T-helper 2 cell treated with Interferon-gamma antibody and Interleukin-4, amounts not matched to agents 5 μg/mL and 100 μg/mL, for 36 hours (primary cell): ENCODE results near the gene DENND1B.

ENCODE experiments used
- DNase-seq: peaks from one replicate; pipeline ENCODE4 v3.0.0; 2021; ENCODE audit warnings: low spot score
- H3K27ac Mint-ChIP-seq: one replicate; pipeline ENCODE4 v1.8.0; 2021; ENCODE audit warnings: mild to moderate bottlenecking, mixed read lengths
- H3K27me3 Mint-ChIP-seq: one replicate; pipeline ENCODE4 v1.8.0; 2021; ENCODE audit warnings: low read depth, mixed read lengths
- H3K36me3 Mint-ChIP-seq: one replicate; pipeline ENCODE4 v1.8.0; 2021; ENCODE audit warnings: low read depth, mixed read lengths
- H3K4me1 Mint-ChIP-seq: one replicate; pipeline ENCODE4 v1.8.0; 2021; ENCODE audit warnings: low read depth, mixed read lengths
- H3K4me3 Mint-ChIP-seq: one replicate; pipeline ENCODE4 v1.8.0; 2022; ENCODE audit warnings: mild to moderate bottlenecking, moderate library complexity, mixed read lengths
- H3K9me3 Mint-ChIP-seq: one replicate; pipeline ENCODE4 v1.8.0; 2021; ENCODE audit warnings: mixed read lengths

DENND1B gene

GRCh38 chr1:197472141-197472540, 303.1 kb downstream of the DENND1B start:
- Mint-ChIP-seq H3K27ac (no peak overlapping the region), H3K27me3 (peaks cover 11% of the 10 kb centered on the region), H3K9me3 (no peaks in the 10 kb centered on the region), H3K4me3 (no peak overlapping the region), H3K4me1 (peaks cover 3% of the 10 kb centered on the region), H3K36me3 (no peaks in the 10 kb centered on the region)
- no peak for DNase-seq

DNA sequence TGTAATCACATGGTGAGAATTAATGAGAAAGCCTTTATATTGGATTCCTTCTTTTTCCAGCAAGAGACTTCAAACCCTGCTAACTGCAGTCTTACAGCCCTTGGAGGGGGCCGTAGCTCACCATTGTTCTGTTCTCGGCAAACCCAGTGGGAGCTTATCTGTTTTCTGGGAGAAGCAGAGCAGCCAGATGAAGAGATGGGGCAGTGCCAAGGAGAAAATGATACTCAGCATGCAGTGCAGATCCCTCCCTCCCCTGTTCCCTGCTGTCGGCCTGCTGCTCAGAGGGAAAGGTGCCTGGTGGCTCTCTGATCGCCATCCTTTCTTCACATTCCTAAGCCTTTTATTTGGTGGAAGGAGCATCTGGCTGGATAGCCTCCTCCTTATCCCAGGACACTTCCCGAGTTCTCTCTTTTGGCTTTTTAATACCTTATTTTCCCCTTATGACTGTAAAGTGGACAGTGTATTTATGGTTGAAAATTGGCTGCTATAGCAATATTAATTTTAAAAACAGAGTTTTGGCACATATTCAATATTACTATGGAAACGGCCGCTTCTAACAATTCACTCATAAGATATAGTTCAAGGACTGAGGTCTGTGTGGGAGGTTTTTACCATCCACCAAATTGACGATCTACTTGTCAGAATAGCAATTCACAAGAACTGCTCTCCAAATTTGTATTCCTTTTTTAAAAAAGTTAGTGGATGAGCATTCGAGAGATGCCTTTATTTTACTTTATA, 303.9 kb downstream of the DENND1B start:
- Mint-ChIP-seq H3K9me3 (no peaks in the 10 kb centered on the region), H3K4me3 (no peak overlapping the region), H3K27me3 (peaks cover 11% of the 10 kb centered on the region), H3K36me3 (no peaks in the 10 kb centered on the region), H3K27ac (no peak overlapping the region), H3K4me1 (peaks cover 3% of the 10 kb centered on the region)
- no peak for DNase-seq

DNA sequence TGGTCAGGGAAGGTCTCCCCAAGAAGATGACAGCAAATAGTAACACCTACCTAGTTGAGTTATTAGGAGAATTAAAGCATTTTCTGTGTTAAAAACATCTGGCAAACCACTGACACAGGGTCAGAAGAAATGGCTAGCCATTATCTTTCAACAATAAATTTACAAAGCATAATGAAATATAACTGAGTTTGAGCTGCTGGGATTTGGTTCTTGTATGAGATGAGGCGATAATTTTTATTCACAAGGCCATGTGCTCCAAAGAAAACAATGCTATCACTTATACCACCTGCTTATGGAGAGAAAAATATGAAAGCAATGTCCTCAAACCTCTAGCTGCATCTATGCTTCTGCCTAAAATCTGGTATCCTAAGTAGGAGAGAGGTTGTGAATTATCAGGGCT, 304.9 kb downstream of the DENND1B start:
- H3K4me3 Mint-ChIP-seq: no peak overlapping the region

GRCh38 chr1:197469620-197470210, 305.6 kb downstream of the DENND1B start:
- no peak overlapping the region for H3K27ac Mint-ChIP-seq
- peaks cover 11% of the 10 kb centered on the region for H3K27me3 Mint-ChIP-seq
- H3K4me1 Mint-ChIP-seq: peaks cover 3% of the 10 kb centered on the region
- DNase-seq: no peak
- no peaks in the 10 kb centered on the region for H3K36me3 Mint-ChIP-seq
- no peaks in the 10 kb centered on the region for H3K9me3 Mint-ChIP-seq
- H3K4me3 Mint-ChIP-seq: no peak overlapping the region

More for the DNA sequence above, 304.9 kb downstream of the DENND1B start:
- H3K4me1 Mint-ChIP-seq: peaks cover 3% of the 10 kb centered on the region
- no peaks in the 10 kb centered on the region for H3K9me3 Mint-ChIP-seq
- DNase-seq: no peak
- H3K27me3 Mint-ChIP-seq: peaks cover 11% of the 10 kb centered on the region
- no peaks in the 10 kb centered on the region for H3K36me3 Mint-ChIP-seq
- H3K27ac Mint-ChIP-seq: no peak overlapping the region

GRCh38 chr1:197468543-197469175, 306.6 kb downstream of the DENND1B start:
- no peak for DNase-seq
- H3K9me3 Mint-ChIP-seq: no peaks in the 10 kb centered on the region
- H3K4me3 Mint-ChIP-seq: no peak overlapping the region
- H3K27me3 Mint-ChIP-seq: peaks cover 11% of the 10 kb centered on the region
- H3K27ac Mint-ChIP-seq: no peak overlapping the region
- H3K4me1 Mint-ChIP-seq: peaks cover 3% of the 10 kb centered on the region
- no peaks in the 10 kb centered on the region for H3K36me3 Mint-ChIP-seq

- Mint-ChIP-seq H3K4me3 (no peak overlapping the region), H3K4me1 (peaks cover 3% of the 10 kb centered on the region), H3K27ac (no peak overlapping the region), H3K27me3 (peaks cover 11% of the 10 kb centered on the region), H3K9me3 (no peaks in the 10 kb centered on the region), H3K36me3 (no peaks in the 10 kb centered on the region)
- DNase-seq: no peak
These were observed 307.4 kb downstream of the DENND1B start for GRCh38 chr1:197467881-197468280.

- peaks cover 3% of the 10 kb centered on the region for H3K4me1 Mint-ChIP-seq
- no peak overlapping the region for H3K27ac Mint-ChIP-seq
- no peak for DNase-seq
- peaks cover 11% of the 10 kb centered on the region for H3K27me3 Mint-ChIP-seq
- no peak overlapping the region for H3K4me3 Mint-ChIP-seq
- H3K36me3 Mint-ChIP-seq: no peaks in the 10 kb centered on the region
- no peaks in the 10 kb centered on the region for H3K9me3 Mint-ChIP-seq
These were observed 308.5 kb downstream of the DENND1B start for GRCh38 chr1:197466813-197467212.

GRCh38 chr1:197465528-197466327, 309.6 kb downstream of the DENND1B start:
- H3K27me3 Mint-ChIP-seq: peaks cover 11% of the 10 kb centered on the region
- H3K9me3 Mint-ChIP-seq: no peaks in the 10 kb centered on the region
- H3K27ac Mint-ChIP-seq: no peak overlapping the region
- H3K4me1 Mint-ChIP-seq: peaks cover 3% of the 10 kb centered on the region
- no peaks in the 10 kb centered on the region for H3K36me3 Mint-ChIP-seq
- H3K4me3 Mint-ChIP-seq: no peak overlapping the region
- DNase-seq: no peak

GRCh38 chr1:197464044-197464443, 311.2 kb downstream of the DENND1B start:
- Mint-ChIP-seq H3K4me3 (no peak overlapping the region), H3K27me3 (peaks cover 4% of the 10 kb centered on the region), H3K27ac (no peak overlapping the region), H3K4me1 (no peaks in the 10 kb centered on the region), H3K9me3 (no peaks in the 10 kb centered on the region), H3K36me3 (no peaks in the 10 kb centered on the region)
- DNase-seq: no peak

DNA sequence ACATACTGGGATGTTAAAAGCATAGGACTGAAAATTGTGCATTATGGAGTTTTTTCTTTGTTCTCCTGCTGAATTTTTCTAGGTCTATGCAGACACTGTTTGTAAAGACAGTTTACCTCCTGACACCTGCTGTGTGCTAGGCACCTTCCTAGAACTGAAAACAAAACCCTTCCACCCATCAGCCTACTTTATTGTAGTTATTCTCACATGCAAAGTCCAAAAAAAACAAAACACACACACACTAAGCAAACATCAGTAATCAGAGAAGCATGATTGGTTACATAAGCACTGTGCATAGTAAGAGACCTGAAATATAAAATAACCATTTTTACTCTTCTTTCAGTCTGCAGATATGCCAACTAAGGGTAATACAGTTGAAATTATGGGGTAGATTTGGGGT, 312.1 kb downstream of the DENND1B start:
- DNase-seq: no peak
- no peaks in the 10 kb centered on the region for H3K9me3 Mint-ChIP-seq
- H3K27ac Mint-ChIP-seq: no peak overlapping the region
- H3K4me3 Mint-ChIP-seq: no peak overlapping the region
- no peaks in the 10 kb centered on the region for H3K36me3 Mint-ChIP-seq
- H3K27me3 Mint-ChIP-seq: peaks cover 2% of the 10 kb centered on the region
- no peaks in the 10 kb centered on the region for H3K4me1 Mint-ChIP-seq

DNA sequence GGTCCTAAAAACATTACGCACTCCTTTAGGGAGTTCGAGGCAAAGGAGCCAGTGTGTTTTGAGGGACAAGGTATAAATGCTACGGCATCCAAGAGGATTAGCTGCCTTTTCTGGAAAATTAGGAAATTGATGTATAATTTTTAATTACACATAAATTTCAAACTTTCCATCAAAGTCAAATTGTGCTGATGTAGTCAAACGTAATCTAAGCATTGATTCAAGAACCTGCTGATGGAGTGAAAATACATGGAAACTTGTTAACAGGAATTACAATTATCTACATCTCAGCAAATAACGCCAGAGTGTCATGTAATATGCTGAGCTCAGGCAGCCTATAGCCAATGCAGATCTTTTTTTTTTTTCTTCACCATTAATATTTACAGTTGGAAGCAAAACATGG, 312.7 kb downstream of the DENND1B start:
- no peaks in the 10 kb centered on the region for H3K36me3 Mint-ChIP-seq
- no peak for DNase-seq
- H3K9me3 Mint-ChIP-seq: no peaks in the 10 kb centered on the region
- no peaks in the 10 kb centered on the region for H3K4me1 Mint-ChIP-seq
- H3K27me3 Mint-ChIP-seq: peaks cover 2% of the 10 kb centered on the region
- no peak overlapping the region for H3K27ac Mint-ChIP-seq
- no peak overlapping the region for H3K4me3 Mint-ChIP-seq
